Fibroblast of upper back skin (primary cell): ENCODE data around the gene DRD2.

Experiments
- DNase-seq: peaks from one replicate; pipeline ENCODE4 v3.0.0-alpha.2; 2013

Gene DRD2

GRCh38 chr11:113481672-113482071 lies 6.5 kb upstream of the DRD2 start:
- no peak for DNase-seq

- DNase-seq: no peak
Measured at GRCh38 chr11:113481226-113481625, 6.0 kb upstream of the DRD2 start.

GRCh38 chr11:113477321-113477720 lies 2.1 kb upstream of the DRD2 start:
- DNase-seq: no peak

- DNase-seq: no peak
Measured at GRCh38 chr11:113476553-113476952, 1.4 kb upstream of the DRD2 start.

- peak; percentile 83 for DNase-seq
Measured at GRCh38 chr11:113474362-113475159, 637 bp downstream of the DRD2 start.

GRCh38 chr11:113473983-113474361 lies 1.2 kb downstream of the DRD2 start:
- no peak for DNase-seq

- DNase-seq: no peak
Measured at GRCh38 chr11:113472471-113472870, 2.7 kb downstream of the DRD2 start.

- DNase-seq: no peak
Measured at GRCh38 chr11:113470233-113470632, 5.0 kb downstream of the DRD2 start.

GRCh38 chr11:113468726-113469345 lies 6.4 kb downstream of the DRD2 start:
- no peak for DNase-seq

GRCh38 chr11:113467545-113467944 lies 7.7 kb downstream of the DRD2 start:
- DNase-seq: no peak

- no peak for DNase-seq
Measured at GRCh38 chr11:113465786-113466185, 9.4 kb downstream of the DRD2 start.

- no peak for DNase-seq
Measured at GRCh38 chr11:113464416-113464815, 10.8 kb downstream of the DRD2 start.

GRCh38 chr11:113462830-113463229 lies 12.4 kb downstream of the DRD2 start:
- no peak for DNase-seq

GRCh38 chr11:113461639-113462038 lies 13.6 kb downstream of the DRD2 start:
- DNase-seq: no peak

GRCh38 chr11:113460469-113460868 lies 14.7 kb downstream of the DRD2 start:
- DNase-seq: no peak

- no peak for DNase-seq
Measured at GRCh38 chr11:113458189-113458588, 17.0 kb downstream of the DRD2 start.

GRCh38 chr11:113457784-113458183 lies 17.4 kb downstream of the DRD2 start:
- DNase-seq: no peak

- DNase-seq: no peak
Measured at GRCh38 chr11:113454455-113454854, 20.7 kb downstream of the DRD2 start.

- DNase-seq: no peak
Measured at GRCh38 chr11:113449743-113450142, 25.5 kb downstream of the DRD2 start.

GRCh38 chr11:113448316-113448677 lies 26.9 kb downstream of the DRD2 start:
- no peak for DNase-seq

GRCh38 chr11:113447621-113448315 lies 27.4 kb downstream of the DRD2 start:
- peak; percentile 29 for DNase-seq

GRCh38 chr11:113446938-113447337 lies 28.3 kb downstream of the DRD2 start:
- no peak for DNase-seq

GRCh38 chr11:113446112-113446511 lies 29.1 kb downstream of the DRD2 start:
- DNase-seq: peak; percentile 1

GRCh38 chr11:113444502-113445123 lies 30.6 kb downstream of the DRD2 start:
- no peak for DNase-seq
